ENCODE data around the gene MEIOB. TPM values are rescaled to one million over a fixed set of nuclear protein-coding genes. Genes with fewer than 3 reads are reported as not detected.
"Not testable (repeated sequence)": the region's sequence is repeated elsewhere in the genome, so short reads cannot be mapped to it uniquely, and the experiment has no call there.

MEIOB gene
- total and polyA plus RNA-seq, 8 donors, result 0.13 TPM; not detected in 7

DNA sequence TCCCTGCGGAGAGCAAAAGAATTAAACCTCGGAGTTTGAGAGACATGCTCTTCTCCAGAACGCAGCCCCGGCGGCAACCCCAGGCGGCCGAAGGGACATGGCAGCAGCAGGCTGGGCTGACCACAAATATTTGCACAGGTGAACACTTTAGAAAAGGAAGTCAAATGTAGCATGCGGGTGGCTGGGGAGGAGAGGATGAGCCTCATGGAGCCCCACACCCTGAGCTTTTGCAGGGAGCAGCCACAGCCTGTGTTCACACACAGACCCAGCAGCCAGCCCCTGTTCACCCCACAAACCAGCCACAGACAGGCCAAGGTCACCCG, 28.4 kb upstream of the MEIOB start:
- H3K4me3 ChIP-seq, result no peak overlapping the region
- no peak overlapping the region for H3K27ac ChIP-seq
- H3K9me3 ChIP-seq, result no peaks in the 10 kb centered on the region
- no peaks in the 10 kb centered on the region for H3K36me3 ChIP-seq
- H3K27me3 ChIP-seq, result peaks cover 0 to 79% (median 5%) of the 10 kb centered on the region in 3 donors
- TF ChIP-seq POLR2A (IDR thresholded peaks at IDR 0.05) (no peak), EP300 (IDR thresholded peaks at IDR 0.05) (no peak), POLR2AphosphoS5 (IDR thresholded peaks at IDR 0.05) (no peak)
- TF ChIP-seq, protein P1, sequence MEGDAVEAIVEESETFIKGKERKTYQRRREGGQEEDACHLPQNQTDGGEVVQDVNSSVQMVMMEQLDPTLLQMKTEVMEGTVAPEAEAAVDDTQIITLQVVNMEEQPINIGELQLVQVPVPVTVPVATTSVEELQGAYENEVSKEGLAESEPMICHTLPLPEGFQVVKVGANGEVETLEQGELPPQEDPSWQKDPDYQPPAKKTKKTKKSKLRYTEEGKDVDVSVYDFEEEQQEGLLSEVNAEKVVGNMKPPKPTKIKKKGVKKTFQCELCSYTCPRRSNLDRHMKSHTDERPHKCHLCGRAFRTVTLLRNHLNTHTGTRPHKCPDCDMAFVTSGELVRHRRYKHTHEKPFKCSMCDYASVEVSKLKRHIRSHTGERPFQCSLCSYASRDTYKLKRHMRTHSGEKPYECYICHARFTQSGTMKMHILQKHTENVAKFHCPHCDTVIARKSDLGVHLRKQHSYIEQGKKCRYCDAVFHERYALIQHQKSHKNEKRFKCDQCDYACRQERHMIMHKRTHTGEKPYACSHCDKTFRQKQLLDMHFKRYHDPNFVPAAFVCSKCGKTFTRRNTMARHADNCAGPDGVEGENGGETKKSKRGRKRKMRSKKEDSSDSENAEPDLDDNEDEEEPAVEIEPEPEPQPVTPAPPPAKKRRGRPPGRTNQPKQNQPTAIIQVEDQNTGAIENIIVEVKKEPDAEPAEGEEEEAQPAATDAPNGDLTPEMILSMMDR (IDR thresholded peaks at IDR 0.05), result no peak
- H3K4me1 ChIP-seq, result peaks cover 4 to 11% (median 9%) of the 10 kb centered on the region in 4 donors
- DNase-seq, result no peak
- intact Hi-C loops (cut with DNase I; ENCODE audit: low total_unique reads), result no loop called here
- WGBS, 5 donors, result 23 to 57% (median 47%) methylated on average over 8 to 9 of the region's 9 CpGs

DNA sequence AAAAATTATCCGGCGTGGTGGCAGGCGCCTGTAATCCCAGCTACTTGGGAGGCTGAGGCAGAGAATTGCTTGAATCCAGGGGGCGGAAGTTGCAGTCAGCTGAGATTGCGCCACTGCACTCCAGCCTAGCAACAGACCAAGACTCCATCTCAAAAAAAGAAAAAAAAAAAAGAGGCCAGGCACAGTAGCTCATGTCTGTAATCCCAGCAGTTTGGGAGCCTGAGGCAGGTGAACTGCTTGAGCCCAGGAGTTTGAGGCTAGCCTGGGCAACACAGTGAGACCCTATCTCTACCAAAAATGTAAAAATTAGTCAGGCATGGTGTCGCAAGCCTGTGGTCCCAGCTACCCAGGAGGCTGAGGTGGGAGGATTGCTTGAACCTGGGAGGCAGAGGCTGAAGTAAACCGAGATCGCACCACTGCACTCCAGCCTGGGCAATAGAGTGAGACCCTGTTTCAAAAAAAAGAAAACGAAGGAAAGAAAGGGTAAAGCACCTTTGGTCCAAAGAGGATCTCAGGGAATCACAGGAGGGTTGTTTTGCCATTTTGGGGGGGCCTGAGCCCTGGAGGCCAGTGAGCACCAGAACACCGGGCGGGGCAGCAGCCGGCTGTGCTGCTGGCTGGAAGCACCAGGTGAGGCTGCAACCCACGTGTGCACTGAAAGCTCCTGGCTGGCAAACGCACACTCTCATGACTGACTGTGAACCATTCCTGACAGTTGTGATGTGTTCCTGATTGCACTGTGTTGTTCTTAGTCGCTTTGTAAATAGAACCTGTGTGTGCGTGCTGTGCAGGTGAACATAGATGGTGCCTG, 27.9 kb upstream of the MEIOB start:
- intact Hi-C loops (cut with DNase I; ENCODE audit: low total_unique reads), result no loop called here
- DNase-seq, result peak; percentile 65 to 72
- Histone ChIP-seq H3K9me3 (no peaks in the 10 kb centered on the region), H3K27me3 (peaks cover 0 to 74% (median 5%) of the 10 kb centered on the region in 3 donors), H3K4me1 (peaks cover 4 to 11% (median 9%) of the 10 kb centered on the region in 4 donors), H3K36me3 (no peaks in the 10 kb centered on the region), H3K4me3 (no peak overlapping the region), H3K27ac (no peak overlapping the region)
- TF ChIP-seq POLR2AphosphoS5 (IDR thresholded peaks at IDR 0.05), result no peak
- TF ChIP-seq, protein P1 (IDR thresholded peaks at IDR 0.05), result no peak
- WGBS, 5 donors, result 56 to 72% (median 68%) methylated on average over 14 to 16 of the region's 16 CpGs

DNA sequence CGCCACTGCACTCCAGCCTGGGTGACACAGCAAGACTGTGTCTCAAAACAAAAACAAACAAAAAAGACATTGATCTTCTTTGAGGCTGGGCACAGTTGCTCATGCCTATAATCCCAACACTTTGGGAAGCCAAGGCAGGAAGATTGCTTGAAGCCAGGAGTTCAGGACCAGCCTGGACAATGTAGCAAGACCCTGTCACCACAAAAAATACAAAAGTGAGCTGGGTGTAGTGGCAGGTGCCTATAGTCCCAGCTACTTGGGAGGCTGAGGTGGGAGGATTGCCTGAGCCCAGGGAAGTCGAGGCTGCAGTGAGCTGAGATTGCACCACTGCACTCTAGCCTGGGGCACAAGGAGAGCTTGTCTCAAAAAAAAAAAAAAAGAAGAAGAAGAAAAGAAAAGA, 25.7 kb upstream of the MEIOB start:
- Histone ChIP-seq H3K27me3 (peaks cover 0 to 63% (median 5%) of the 10 kb centered on the region in 3 donors), H3K4me1 (peaks cover 4 to 11% (median 9%) of the 10 kb centered on the region in 4 donors)
- intact Hi-C loops (cut with DNase I; ENCODE audit: low total_unique reads); H3K4me3 ChIP-seq; DNase-seq; H3K9me3 ChIP-seq; H3K36me3 ChIP-seq; H3K27ac ChIP-seq: not testable (repeated sequence)
- WGBS, 5 donors, result 77 to 95% (median 85%) methylated on average over 2 of the region's 2 CpGs

DNA sequence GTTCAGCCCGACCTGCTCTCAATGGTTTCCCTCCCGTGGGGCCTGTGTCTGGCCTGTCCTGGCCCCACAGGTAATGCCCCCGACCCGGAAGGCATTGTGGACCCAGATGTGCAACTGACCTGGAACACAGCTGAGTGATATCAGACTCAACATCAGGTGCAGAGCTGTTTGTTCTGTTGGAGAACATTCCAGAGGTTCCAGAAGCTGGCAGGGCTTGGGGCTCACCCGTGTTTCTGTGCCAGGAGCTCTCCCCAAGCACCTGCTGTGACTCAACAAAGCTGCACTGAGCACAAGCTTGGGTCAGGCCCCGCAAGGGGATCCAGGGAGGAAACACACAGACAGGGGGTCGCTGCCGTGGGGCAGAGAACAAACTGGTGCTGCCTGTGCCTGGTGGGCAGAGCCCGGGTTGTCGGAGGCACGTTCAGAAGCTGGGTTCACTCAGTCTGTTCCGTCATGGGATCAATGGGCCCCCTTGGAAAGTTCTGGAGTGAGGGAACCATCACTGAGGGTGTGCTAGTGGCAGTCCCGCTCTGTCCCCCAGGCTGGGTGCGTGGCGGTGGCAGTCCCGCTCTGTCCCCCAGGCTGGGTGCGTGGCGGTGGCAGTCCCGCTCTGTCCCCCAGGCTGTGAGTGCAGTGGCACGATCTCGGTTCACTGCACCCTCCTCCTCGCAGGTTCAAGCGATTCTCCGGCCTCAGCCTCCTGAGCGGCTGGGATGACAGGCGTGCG, 24.1 kb upstream of the MEIOB start:
- WGBS, 5 donors, result 60 to 66% (median 63%) methylated on average over 18 to 27 of the region's 27 CpGs
- TF ChIP-seq POLR2A (IDR thresholded peaks at IDR 0.05) (no peak), EP300 (IDR thresholded peaks at IDR 0.05) (no peak), POLR2AphosphoS5 (IDR thresholded peaks at IDR 0.05) (no peak)
- TF ChIP-seq, protein P1 (IDR thresholded peaks at IDR 0.05), result no peak
- DNase-seq, result peak in 1 of 2 donors; percentile 40
- no peak overlapping the region for H3K27ac ChIP-seq
- intact Hi-C loops (cut with DNase I; ENCODE audit: low total_unique reads), result no loop called here
- H3K9me3 ChIP-seq, result no peaks in the 10 kb centered on the region
- peaks cover 0 to 78% (median 5%) of the 10 kb centered on the region in 3 donors for H3K27me3 ChIP-seq
- H3K4me1 ChIP-seq, result peaks cover 4 to 11% (median 9%) of the 10 kb centered on the region in 4 donors
- H3K4me3 ChIP-seq, result no peak overlapping the region
- no peaks in the 10 kb centered on the region for H3K36me3 ChIP-seq

Measured in stomach (tissue), 9 donors.